Kidney (tissue), 14 donors: ENCODE measurements around the gene SYT9. TPM values are rescaled to one million over a fixed set of nuclear protein-coding genes. Genes with fewer than 3 reads are reported as not detected.

Source experiments
- DNase-seq, 5 donors: peaks; one replicate each; pipeline ENCODE4 v3.0.0-alpha.2; 2013 to 2020
- FAIRE-seq: peaks from 2 replicates; lab custom pipeline; 2012; peaks lifted over from hg19 to GRCh38; lab: Jason Lieb, UNC
- H3K27ac ChIP-seq, 2 donors: one replicate each; pipeline ENCODE4 v1.7.0; 2013; ENCODE audit warnings: low read depth in 2 of 2, low read length in 2 of 2, inconsistent platforms in 1 of 2
- H3K27me3 ChIP-seq: one replicate; pipeline ENCODE4 v1.7.1; 2013; ENCODE audit warnings: low read length, inconsistent platforms; ENCODE audit not compliant: control insufficient read depth, insufficient read depth
- H3K36me3 ChIP-seq, 3 donors: one replicate each; pipeline versions ENCODE4 v1.7.0 to v1.7.1; 2013; ENCODE audit warnings: low read length in 3 of 3, control low read depth in 1 of 3, inconsistent platforms in 1 of 3; ENCODE audit not compliant: insufficient read depth in 3 of 3, control insufficient read depth in 2 of 3
- H3K4me1 ChIP-seq, 3 donors: one replicate each; pipeline versions ENCODE4 v1.7.0 to v1.7.1; 2013; ENCODE audit warnings: low read length in 3 of 3, inconsistent platforms in 1 of 3, low read depth in 1 of 3; ENCODE audit not compliant: control insufficient read depth in 2 of 3, insufficient read depth in 2 of 3
- H3K4me3 ChIP-seq, 3 donors: one replicate each; pipeline versions ENCODE4 v1.7.0 to v1.8.1; 2013; ENCODE audit warnings: low read length in 3 of 3, control low read depth in 1 of 3, inconsistent platforms in 1 of 3
- H3K9ac ChIP-seq, 3 donors: one replicate each; pipeline versions ENCODE4 v1.7.0 to v1.7.1; 2013; ENCODE audit warnings: low read length in 3 of 3, control low read depth in 1 of 3, inconsistent platforms in 1 of 3
- H3K9me3 ChIP-seq, 3 donors: one replicate each; pipeline versions ENCODE4 v1.7.0 to v1.7.1; 2013; ENCODE audit warnings: low read length in 3 of 3, control low read depth in 1 of 3, inconsistent platforms in 1 of 3; ENCODE audit not compliant: control insufficient read depth in 2 of 3, insufficient read depth in 1 of 3
- CTCF ChIP-seq: IDR thresholded peaks from 3 replicates; pipeline ENCODE4 v1.5.1; 2012; ENCODE audit warnings: mild to moderate bottlenecking, moderate library complexity, borderline replicate concordance; ENCODE audit not compliant: insufficient read depth; ENCODE audit errors: extremely low read depth
- intact Hi-C: fragments of 100-400 bp; cut with DNase I; formaldehyde crosslinking; loops from one replicate; pipeline ENCODE4 v1.11.1; 2022
- polyA plus RNA-seq: library from polyadenylated mRNA; stranded (reverse); fragments of 350-450 nt; fragmentation: Illumina TruSeq; extraction: RNeasy Lipid Tissue Mini Kit (QIAGEN cat#74804); gene quantifications from one replicate; pipeline ENCODE4 v1.2.3, GENCODE V29; 2014; ENCODE audit warnings: low read depth, low replicate concordance; ENCODE audit not compliant: insufficient read depth
- total RNA-seq: library from RNA; stranded (reverse); fragmentation: NEBNext Ultra II Directional; extraction: Animal tissue kit (Norgen Biotek cat#: 25700); gene quantifications from one replicate; pipeline ENCODE4 v1.2.1, GENCODE V29; 2021
- donor health status: control.
- donor health status: control.
- donor health status: control.
- donor health status: control.
- donor health status: control.
- donor health status: DM: yes; HTN: yes; CAD: no.
- donor health status: Normal renal cell carcinoma (clear cell type).

Gene SYT9
- total and polyA plus RNA-seq, 2 donors from 2014 or later: 1.5 to 2.7 TPM

DNA sequence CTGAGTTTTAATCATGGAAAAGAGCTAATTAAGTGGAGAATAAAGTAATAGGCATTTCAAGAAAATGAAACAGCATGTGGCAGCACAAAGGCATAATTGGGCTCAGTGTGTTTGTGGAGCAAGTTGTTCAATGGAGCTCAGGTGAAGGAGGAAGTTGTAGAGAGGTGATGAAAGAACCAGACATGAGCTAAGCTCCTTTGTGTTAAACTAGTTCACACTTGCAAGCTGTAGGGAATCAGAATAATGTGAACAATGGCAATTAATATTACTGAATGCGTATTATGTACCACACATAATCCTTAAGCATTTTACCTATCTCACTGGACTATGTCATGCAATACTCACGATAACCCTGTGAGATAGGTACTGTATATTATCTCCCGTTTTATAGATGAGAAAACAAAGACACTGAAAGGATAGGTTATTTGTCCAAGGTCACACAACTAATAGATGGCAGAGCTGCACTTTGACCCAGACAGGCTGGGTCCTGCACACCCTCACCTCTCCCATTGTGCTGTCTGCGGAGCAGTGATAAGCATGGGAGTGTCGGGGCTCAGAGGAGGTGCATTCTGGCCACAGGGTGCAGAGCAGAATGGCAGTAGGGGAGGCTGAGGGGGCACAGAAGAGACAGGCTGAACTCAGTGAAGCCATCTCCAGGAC, 242.5 kb downstream of the SYT9 start:
- Histone ChIP-seq H3K27ac (no peak overlapping the region), H3K4me3 (no peak overlapping the region), H3K36me3 (no peaks in the 10 kb centered on the region), H3K9ac (no peak overlapping the region), H3K9me3 (no peaks in the 10 kb centered on the region), H3K4me1 (peaks cover 0 to 6% (median 0%) of the 10 kb centered on the region in 3 donors), H3K27me3 (no peaks in the 10 kb centered on the region)
- no peak for DNase-seq
- intact Hi-C loops: no loop called here
- TF ChIP-seq CTCF: no peak
- no peak for FAIRE-seq

DNA sequence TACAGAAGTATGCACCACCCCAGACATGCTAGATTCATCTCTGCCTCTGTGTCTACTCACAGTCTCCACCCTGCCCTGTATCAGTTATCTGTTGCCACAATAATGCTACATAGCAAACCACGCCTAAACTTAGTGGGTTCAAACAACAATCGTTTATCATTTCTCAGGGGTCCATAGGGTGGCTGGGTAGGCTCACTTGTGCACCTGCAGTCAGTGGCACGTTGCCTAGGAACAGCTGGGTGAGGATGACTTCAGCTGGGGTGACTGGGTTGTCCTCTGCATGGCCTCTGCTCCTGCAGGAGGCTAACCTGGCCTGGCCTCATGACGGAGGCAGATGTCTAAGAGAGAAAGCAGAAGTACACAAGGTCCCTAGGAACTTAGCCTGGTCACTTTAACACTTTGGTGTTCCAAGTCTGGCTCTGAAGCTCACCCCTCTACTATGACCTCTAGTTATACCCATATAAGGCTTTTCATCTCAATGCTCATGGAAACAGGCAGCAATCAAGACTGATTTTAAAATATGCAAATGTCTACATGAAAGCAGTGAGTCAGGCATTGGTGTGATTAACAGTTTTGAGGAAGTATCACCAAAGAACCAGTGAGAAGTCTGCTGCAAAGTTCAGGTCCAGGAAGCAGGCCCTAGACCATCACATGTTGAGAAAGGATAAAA, 244.3 kb downstream of the SYT9 start:
- Histone ChIP-seq H3K4me3 (no peak overlapping the region), H3K4me1 (peaks cover 0 to 6% (median 0%) of the 10 kb centered on the region in 3 donors), H3K9ac (no peak overlapping the region), H3K36me3 (no peaks in the 10 kb centered on the region), H3K27ac (no peak overlapping the region), H3K27me3 (no peaks in the 10 kb centered on the region), H3K9me3 (no peaks in the 10 kb centered on the region)
- FAIRE-seq (no peak), DNase-seq (no peak)
- intact Hi-C loops: no loop called here
- no peak for TF ChIP-seq CTCF

DNA sequence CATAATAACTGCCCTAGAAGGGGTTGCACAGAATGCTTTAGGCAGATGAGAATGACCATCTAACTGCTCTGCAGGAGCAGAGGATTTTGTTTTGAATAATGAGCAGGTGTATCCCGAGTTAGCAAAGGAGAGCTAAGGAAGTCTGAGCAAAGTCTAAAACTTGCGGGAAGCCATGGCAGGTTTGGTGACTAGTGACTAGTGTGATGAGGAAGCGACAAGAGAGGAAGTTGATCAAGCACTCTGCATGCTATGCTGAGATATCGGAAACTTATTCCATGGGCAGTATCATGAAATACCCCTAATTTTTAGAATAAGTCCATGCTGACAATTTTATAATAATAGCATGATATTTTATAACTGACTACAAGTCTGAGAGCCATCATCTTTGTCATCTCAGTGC, 246.5 kb downstream of the SYT9 start:
- no peak for FAIRE-seq
- intact Hi-C loops: no loop called here
- TF ChIP-seq CTCF: no peak

More for the DNA sequence above, 246.5 kb downstream of the SYT9 start:
- no peaks in the 10 kb centered on the region for H3K27me3 ChIP-seq
- H3K4me3 ChIP-seq: no peak overlapping the region
- H3K9ac ChIP-seq: no peak overlapping the region
- no peaks in the 10 kb centered on the region for H3K36me3 ChIP-seq
- no peaks in the 10 kb centered on the region for H3K9me3 ChIP-seq
- no peak for DNase-seq
- no peak overlapping the region for H3K27ac ChIP-seq
- H3K4me1 ChIP-seq: peaks cover 0 to 6% (median 0%) of the 10 kb centered on the region in 3 donors
